Astrocyte (in vitro differentiated cells and primary cell): Measurements from ENCODE around the gene APBA2. TPM values are rescaled to one million over a fixed set of nuclear protein-coding genes. Genes with fewer than 3 reads are reported as not detected.

Source experiments
- DNase-seq: peaks from one replicate; pipeline ENCODE4 v3.0.0-alpha.2; 2010; ENCODE audit warnings: low read depth
- FAIRE-seq: peaks from 2 replicates; lab custom pipeline; 2011; peaks lifted over from hg19 to GRCh38; lab: Jason Lieb, UNC
- H2AFZ ChIP-seq: 2 replicates; pipeline ENCODE4 v1.6.0; 2012; ENCODE audit warnings: low read depth, low read length, inconsistent platforms
- H3K27ac ChIP-seq: 2 replicates; pipeline ENCODE4 v1.5.1; 2011; ENCODE audit warnings: low read depth, low read length, inconsistent platforms
- H3K27me3 ChIP-seq: 2 replicates; pipeline ENCODE4 v1.6.0; 2011; ENCODE audit warnings: low read length, inconsistent platforms; ENCODE audit not compliant: insufficient read depth
- H3K36me3 ChIP-seq: 2 replicates; pipeline ENCODE4 v1.5.1; 2011; ENCODE audit warnings: low read length, inconsistent platforms; ENCODE audit not compliant: insufficient read depth
- H3K4me1 ChIP-seq: 2 replicates; pipeline ENCODE4 v1.5.1; 2011; ENCODE audit warnings: low read length, inconsistent platforms; ENCODE audit not compliant: insufficient read depth
- H3K4me2 ChIP-seq: 2 replicates; pipeline ENCODE4 v1.6.0; 2012; ENCODE audit warnings: low read length, inconsistent platforms
- H3K4me3 ChIP-seq: 2 replicates; pipeline ENCODE4 v1.5.1; 2011; ENCODE audit warnings: low read depth, mild to moderate bottlenecking, low read length, inconsistent platforms; ENCODE audit not compliant: insufficient read depth
- H3K79me2 ChIP-seq: 2 replicates; pipeline ENCODE4 v1.6.0; 2012; ENCODE audit warnings: mild to moderate bottlenecking, low read length, inconsistent platforms; ENCODE audit not compliant: insufficient read depth
- H3K9ac ChIP-seq: 2 replicates; pipeline ENCODE4 v1.6.0; 2012; ENCODE audit warnings: mild to moderate bottlenecking, low read length, inconsistent platforms
- H3K9me3 ChIP-seq: 2 replicates; pipeline ENCODE4 v1.5.1; 2012; ENCODE audit warnings: low read depth, mild to moderate bottlenecking, low read length, inconsistent platforms; ENCODE audit not compliant: insufficient read depth
- H4K20me1 ChIP-seq: 2 replicates; pipeline ENCODE4 v1.6.0; 2012; ENCODE audit warnings: low read length, inconsistent platforms; ENCODE audit not compliant: insufficient read depth
- H3K27ac Mint-ChIP-seq: one replicate; pipeline ENCODE4 v1.8.0; 2021; ENCODE audit warnings: mild to moderate bottlenecking, mixed read lengths; ENCODE audit not compliant: unreplicated experiment
- H3K27me3 Mint-ChIP-seq: one replicate; pipeline ENCODE4 v1.8.0; 2021; ENCODE audit warnings: low read depth, mixed read lengths; ENCODE audit not compliant: unreplicated experiment
- H3K36me3 Mint-ChIP-seq: one replicate; pipeline ENCODE4 v1.8.0; 2021; ENCODE audit warnings: low read depth, mixed read lengths; ENCODE audit not compliant: unreplicated experiment
- H3K4me1 Mint-ChIP-seq: one replicate; pipeline ENCODE4 v1.8.0; 2021; ENCODE audit warnings: low read depth, mixed read lengths; ENCODE audit not compliant: unreplicated experiment
- H3K4me3 Mint-ChIP-seq: one replicate; pipeline ENCODE4 v1.8.0; 2021; ENCODE audit warnings: mild to moderate bottlenecking, moderate library complexity, mixed read lengths; ENCODE audit not compliant: unreplicated experiment
- H3K9me3 Mint-ChIP-seq: one replicate; pipeline ENCODE4 v1.8.0; 2021; ENCODE audit warnings: mild to moderate bottlenecking, mixed read lengths; ENCODE audit not compliant: unreplicated experiment
- CTCF ChIP-seq: IDR thresholded peaks from 2 replicates; pipeline ENCODE4 v1.5.1; 2011; ENCODE audit warnings: low read depth, mild to moderate bottlenecking, inconsistent platforms, low read length, moderate library complexity; ENCODE audit not compliant: insufficient read depth
- EZH2 ChIP-seq: IDR thresholded peaks from 2 replicates; pipeline ENCODE4 v1.6.1; 2012; ENCODE audit warnings: mild to moderate bottlenecking, low read length, inconsistent platforms; ENCODE audit not compliant: insufficient read depth
- total RNA-seq: library from RNA; stranded (reverse); gene quantifications from 2 replicates; pipeline ENCODE4 v1.2.1, GENCODE V29; 2021

APBA2 gene
- total RNA-seq, 1 donor from 2014 or later, result 15.2 TPM

DNA sequence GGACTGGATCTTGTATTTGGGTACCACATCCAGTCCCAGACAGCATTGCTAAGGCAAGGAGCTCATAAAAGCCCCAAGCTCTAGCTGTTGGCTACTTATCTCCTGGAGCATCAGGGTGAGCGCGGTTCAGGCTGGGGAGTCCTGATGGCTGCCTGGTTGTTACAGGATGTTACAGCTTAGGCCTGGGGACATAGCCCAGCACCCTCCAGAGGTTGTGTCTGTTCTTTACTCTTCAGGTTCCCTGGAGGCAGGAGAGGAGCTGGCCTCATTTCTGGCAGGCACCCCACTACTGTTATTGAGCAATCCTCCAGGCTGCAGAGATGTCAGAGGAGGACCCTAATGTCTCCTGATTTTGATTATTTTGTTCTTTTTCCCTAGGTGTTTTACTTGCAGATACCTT, 26.6 kb downstream of the APBA2 start:
- peaks cover 31% of the 10 kb centered on the region for H4K20me1 ChIP-seq
- H3K4me1 Mint-ChIP-seq, result no peaks in the 10 kb centered on the region
- H3K4me2 ChIP-seq, result no peak overlapping the region
- H3K9me3 ChIP-seq, result no peaks in the 10 kb centered on the region
- no peaks in the 10 kb centered on the region for H3K36me3 ChIP-seq
- no peak for TF ChIP-seq EZH2
- no peak for TF ChIP-seq CTCF
- no peak overlapping the region for H2AFZ ChIP-seq
- DNase-seq (no peak), FAIRE-seq (no peak)
- H3K27me3 ChIP-seq, result no peaks in the 10 kb centered on the region
- H3K79me2 ChIP-seq, result peaks cover 24% of the 10 kb centered on the region
- no peaks in the 10 kb centered on the region for H3K36me3 Mint-ChIP-seq
- H3K27me3 Mint-ChIP-seq, result no peaks in the 10 kb centered on the region
- H3K9ac ChIP-seq, result no peak overlapping the region
- no peak overlapping the region for H3K4me3 Mint-ChIP-seq
- H3K4me3 ChIP-seq, result no peak overlapping the region
- no peak overlapping the region for H3K27ac ChIP-seq
- H3K4me1 ChIP-seq, result no peaks in the 10 kb centered on the region
- no peak overlapping the region for H3K27ac Mint-ChIP-seq
- H3K9me3 Mint-ChIP-seq, result no peaks in the 10 kb centered on the region

- Mint-ChIP-seq H3K9me3 (no peaks in the 10 kb centered on the region), H3K36me3 (no peaks in the 10 kb centered on the region), H3K27me3 (peaks cover 2% of the 10 kb centered on the region), H3K27ac (no peak overlapping the region), H3K4me1 (no peaks in the 10 kb centered on the region), H3K4me3 (no peak overlapping the region)
- Histone ChIP-seq H3K9me3 (no peaks in the 10 kb centered on the region), H3K4me3 (no peak overlapping the region), H3K4me1 (no peaks in the 10 kb centered on the region), H4K20me1 (peaks cover 31% of the 10 kb centered on the region), H2AFZ (no peak overlapping the region), H3K4me2 (no peak overlapping the region), H3K27me3 (no peaks in the 10 kb centered on the region), H3K9ac (no peak overlapping the region), H3K36me3 (no peaks in the 10 kb centered on the region), H3K79me2 (peaks cover 24% of the 10 kb centered on the region), H3K27ac (no peak overlapping the region)
- DNase-seq (no peak), FAIRE-seq (no peak)
- TF ChIP-seq CTCF (no peak), EZH2 (no peak)
Measured at GRCh38 chr15:28913171-28913765, 27.5 kb downstream of the APBA2 start.

GRCh38 chr15:28914046-28914445, 28.3 kb downstream of the APBA2 start:
- FAIRE-seq, result no peak
- Mint-ChIP-seq H3K36me3 (no peaks in the 10 kb centered on the region), H3K4me3 (no peak overlapping the region), H3K27me3 (peaks cover 2% of the 10 kb centered on the region), H3K9me3 (no peaks in the 10 kb centered on the region), H3K27ac (no peak overlapping the region), H3K4me1 (no peaks in the 10 kb centered on the region)
- no peak for TF ChIP-seq EZH2
- no peak for TF ChIP-seq CTCF
- no peaks in the 10 kb centered on the region for H3K4me1 ChIP-seq
- no peak overlapping the region for H3K9ac ChIP-seq
- H4K20me1 ChIP-seq, result peaks cover 31% of the 10 kb centered on the region
- H3K36me3 ChIP-seq, result no peaks in the 10 kb centered on the region
- no peak for DNase-seq
- no peak overlapping the region for H3K4me3 ChIP-seq
- no peak overlapping the region for H2AFZ ChIP-seq
- no peak overlapping the region for H3K27ac ChIP-seq
- peaks cover 24% of the 10 kb centered on the region for H3K79me2 ChIP-seq
- H3K9me3 ChIP-seq, result no peaks in the 10 kb centered on the region
- no peak overlapping the region for H3K4me2 ChIP-seq
- H3K27me3 ChIP-seq, result no peaks in the 10 kb centered on the region
